SH-SY5Y (cell line): ENCODE results near the gene MRPL53.
A peak's percentile ranks its signal among the peaks of the same experiment; 100 is the strongest.

Experiments used
- GATA2 ChIP-seq: IDR thresholded peaks from 2 replicates; pipeline ENCODE4 v1.6.1; 2011; ENCODE audit warnings: mild to moderate bottlenecking, low read depth, low read length
- GATA3 ChIP-seq: IDR thresholded peaks from 2 replicates; pipeline ENCODE4 v1.6.1; 2011; ENCODE audit warnings: low read depth, mild to moderate bottlenecking, low read length, moderate library complexity

Gene MRPL53

DNA sequence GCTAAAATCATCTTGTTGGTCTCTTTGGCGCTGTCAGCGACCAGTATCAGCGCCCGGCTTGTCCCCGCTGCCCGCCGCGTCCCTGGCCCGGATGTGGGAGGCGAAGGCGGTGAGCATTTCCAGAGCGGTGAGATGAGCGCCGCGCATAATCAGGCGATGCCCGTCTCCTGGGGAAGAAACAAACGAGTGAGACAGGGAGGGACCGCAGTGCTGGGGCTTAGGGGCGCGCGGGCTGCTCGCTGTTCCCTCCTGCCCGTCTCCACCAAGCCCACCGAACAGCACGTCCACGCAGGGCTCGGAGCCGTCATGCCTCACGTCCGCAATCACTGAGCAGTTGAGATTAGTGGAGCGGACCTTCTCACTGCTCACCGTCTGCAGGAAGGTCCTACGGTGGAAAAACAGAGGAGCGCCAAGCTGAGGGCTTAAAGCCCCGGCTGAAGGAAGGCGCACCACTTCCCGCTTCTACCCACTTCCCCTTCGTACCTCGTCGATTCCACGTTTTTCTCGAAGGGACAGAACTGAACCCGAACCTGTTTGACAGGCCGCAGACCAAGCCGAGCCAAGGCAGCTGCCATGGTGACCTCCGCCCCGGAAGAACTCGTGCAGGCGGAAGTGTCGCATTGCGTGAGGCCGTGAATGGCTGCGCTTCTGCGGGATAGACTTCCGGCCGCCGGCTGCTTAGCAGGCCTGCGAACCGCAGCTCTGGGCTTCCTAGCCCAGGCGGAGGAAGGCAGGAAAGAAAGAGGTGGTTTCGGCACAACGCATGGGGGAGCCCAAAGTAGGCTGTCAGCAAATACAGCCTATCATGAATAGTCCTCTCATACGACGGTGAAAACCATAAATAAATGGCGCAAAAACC, at the start of gene MRPL53:
MRPL53 (minus strand) TSS at position 595 of the 859 bp plus-strand sequence; CDS start at position 575, 20 bp downstream.
- TF ChIP-seq GATA3 (no peak), GATA2 (peak; percentile 17; the same call in 1 of the 2 replicates)

DNA sequence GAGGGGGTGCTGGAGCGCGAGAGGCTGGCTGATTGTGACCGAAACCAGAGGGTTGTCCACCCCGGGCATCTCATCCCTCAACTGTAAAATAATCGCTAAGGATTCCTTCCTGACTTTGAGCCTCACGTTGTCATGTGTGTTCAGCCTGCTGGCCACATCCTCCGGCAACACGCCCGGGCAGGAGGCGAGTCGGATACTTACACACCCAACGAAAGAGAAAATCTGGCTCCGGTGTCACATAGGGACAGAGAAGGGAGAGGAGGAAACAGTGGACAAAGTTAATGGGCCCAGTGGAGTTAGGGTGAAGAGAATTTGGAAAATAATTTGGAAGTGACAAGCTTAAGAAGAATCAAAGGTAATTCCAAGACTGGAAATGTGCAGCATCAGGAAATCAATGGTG, 44.2 kb upstream of the MRPL53 start:
- TF ChIP-seq GATA3 (no peak), GATA2 (no peak)

DNA sequence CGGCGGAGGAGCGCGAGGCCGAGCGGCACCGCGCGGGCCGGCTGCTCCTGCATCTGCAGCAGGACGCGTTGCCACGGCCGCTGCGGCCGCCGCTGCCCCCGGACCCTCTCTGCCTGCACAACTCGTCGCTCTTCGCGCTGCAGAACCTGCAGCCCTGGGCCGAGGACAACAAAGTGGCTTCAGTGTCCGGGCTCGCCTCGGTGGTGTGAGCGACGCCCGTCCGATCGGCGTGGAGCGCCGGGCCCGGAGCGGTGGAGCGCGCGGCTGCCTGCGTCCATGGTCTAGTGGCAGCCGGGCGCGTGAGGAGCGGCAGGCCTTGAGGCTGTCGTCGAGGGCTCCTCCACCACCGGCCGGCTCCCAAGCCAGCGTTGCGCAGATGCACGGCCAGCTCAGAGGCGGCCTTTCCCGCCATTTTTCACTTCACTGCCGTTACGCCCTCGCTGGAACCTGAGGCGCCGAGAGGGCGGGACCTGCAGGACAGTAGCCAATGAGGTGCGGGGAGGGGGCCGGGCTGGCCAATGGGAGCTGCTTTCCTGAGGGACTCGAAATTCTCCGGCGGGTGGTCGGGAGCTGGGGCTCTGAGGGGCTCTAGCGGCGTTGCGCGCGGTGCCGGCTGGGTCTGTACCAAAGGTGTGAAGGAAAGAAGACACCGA, 43.6 kb upstream of the MRPL53 start:
- TF ChIP-seq GATA3: no peak
- no peak for TF ChIP-seq GATA2

DNA sequence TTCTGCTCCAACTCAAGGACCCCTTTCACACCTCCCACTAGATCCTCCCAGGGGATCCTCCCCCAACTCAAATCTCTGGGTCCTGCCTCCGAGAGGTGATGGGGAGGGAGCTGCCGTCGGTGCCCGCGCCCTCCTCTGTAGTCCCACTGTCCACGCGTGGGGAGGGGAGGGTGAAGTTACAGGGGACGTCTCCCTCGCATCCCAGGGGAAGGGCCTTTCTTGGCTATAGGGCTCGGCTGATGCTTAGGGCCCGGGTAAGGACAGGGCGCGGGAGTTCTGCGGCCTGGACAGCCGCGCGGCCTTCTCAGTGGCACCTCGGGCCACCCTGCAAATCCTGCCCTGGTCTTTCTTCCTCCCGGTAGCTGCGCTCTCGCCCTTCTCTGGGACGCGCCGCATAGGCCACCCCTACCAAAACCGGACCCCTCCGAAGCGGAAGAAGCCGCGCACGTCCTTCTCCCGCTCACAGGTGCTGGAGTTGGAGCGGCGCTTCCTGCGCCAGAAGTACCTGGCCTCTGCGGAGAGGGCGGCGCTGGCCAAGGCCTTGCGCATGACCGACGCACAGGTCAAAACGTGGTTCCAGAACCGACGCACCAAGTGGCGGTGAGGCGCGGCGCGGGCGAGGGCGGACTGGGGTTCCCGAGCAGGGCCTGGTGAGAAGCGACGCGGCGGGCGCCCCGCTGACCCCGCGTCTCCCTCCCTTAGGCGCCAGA, 42.9 kb upstream of the MRPL53 start:
- TF ChIP-seq GATA2 (no peak), GATA3 (no peak)

GRCh38 chr2:74514368-74515270, 42.1 kb upstream of the MRPL53 start, which contains the start of gene TLX2:
TSS of gene TLX2 (plus strand) at chr2:74514450. CDS start at chr2:74514807, 357 bp downstream.
- TF ChIP-seq GATA2 (no peak; the same call in 1 of the 2 replicates), GATA3 (no peak)

DNA sequence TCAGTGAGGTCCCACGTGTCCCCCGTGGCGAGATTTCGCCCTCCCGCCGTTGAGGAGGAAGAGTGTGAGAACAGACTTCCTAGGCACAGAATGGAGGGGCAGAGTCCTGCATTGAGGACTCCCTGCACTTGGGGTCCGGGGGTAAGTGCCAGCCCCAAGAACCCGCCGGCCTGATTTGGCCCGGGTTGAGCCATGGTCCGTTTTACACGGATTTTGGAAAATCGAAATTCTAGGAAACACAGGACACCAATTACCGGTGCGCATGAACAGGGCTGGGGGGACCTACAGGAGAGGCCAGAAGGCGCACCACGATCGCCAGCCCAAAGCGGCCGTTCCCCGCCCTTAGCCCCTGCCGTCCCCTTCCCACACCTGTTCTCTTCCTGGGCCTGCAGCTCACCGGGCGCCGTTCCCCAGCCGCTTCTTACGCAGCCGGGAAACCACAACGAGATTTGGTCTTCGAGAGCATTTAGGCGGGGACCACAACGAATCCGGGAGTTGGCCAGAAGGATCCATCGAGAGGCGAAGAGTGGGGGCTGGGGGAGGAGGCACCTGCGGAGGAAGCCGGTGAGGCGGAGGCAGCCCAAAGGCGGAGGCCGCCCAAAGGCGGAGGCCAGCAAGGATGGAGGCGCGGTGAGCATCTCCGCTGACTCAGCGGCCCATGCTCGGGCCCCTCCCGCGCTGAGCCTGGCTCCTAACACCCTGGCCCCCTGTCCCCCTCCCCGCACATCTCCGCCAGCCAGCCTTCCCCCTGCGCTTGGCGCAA, 41.3 kb upstream of the MRPL53 start:
- TF ChIP-seq GATA3: no peak
- no peak for TF ChIP-seq GATA2

GRCh38 chr2:74512744-74513604, 40.5 kb upstream of the MRPL53 start:
- TF ChIP-seq GATA3: no peak
- TF ChIP-seq GATA2: peak; percentile 40

DNA sequence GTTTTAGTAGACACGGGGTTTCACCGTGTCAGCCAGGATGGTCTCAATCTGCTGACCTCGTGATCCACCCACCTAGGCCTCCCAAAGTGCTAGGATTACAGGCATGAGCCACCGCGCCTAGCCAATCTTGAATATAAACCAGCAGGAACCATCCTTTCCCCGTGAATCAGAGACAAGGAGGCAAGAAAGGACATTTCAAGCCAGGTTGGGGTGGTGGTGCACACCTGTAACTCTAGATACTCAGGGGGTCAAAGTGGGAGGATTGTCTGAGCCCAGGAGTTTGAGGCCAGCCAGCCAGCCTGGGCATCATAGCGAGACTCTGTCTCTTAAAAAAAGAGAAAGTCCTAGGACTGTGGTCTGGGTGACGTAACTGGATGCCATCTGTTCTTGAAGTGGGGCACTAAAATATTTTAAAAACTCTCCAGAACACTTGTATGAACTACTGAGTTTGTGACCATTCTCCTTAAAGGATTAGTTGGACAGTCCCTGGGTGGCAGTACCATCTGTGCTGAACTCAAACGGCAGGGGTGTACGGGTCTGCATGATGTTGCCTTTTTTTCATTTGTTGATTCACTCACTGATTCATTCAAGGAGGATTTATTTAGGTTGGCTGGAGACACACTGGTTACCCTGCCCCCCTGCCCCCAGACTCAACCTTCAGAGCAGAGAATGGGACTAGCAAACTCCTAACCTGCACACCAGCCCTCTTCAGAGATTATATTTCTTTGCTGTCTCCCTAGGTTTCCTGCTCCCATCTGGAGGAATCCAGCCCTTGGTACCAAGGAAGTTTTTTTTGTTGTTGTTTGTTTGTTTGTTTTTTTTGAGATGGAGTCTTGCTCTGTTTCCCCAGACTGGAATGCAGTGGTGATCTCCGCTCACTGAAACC, 38.9 kb upstream of the MRPL53 start:
- TF ChIP-seq GATA3 (no peak), GATA2 (no peak)

- TF ChIP-seq GATA2 (no peak), GATA3 (no peak)
These were observed 37.8 kb upstream of the MRPL53 start for GRCh38 chr2:74510272-74510671.

GRCh38 chr2:74507926-74508520, 35.5 kb upstream of the MRPL53 start:
- TF ChIP-seq GATA2: no peak; the same call in 1 of the 2 replicates
- TF ChIP-seq GATA3: no peak
